Tongue (tissue), 2 donors: ENCODE results near the gene DCTN1. TPM values are rescaled to one million over a fixed set of nuclear protein-coding genes. Genes with fewer than 3 reads are reported as not detected.
"Not testable (repeated sequence)": the region's sequence is repeated elsewhere in the genome, so short reads cannot be mapped to it uniquely, and the experiment has no call there.

Source experiments
- DNase-seq: peaks from one replicate; pipeline ENCODE4 v3.0.0-alpha.2; 2015
- total RNA-seq: library from RNA; depleted of rRNA; stranded (reverse); fragments of >200 nt; gene quantifications from one replicate; pipeline ENCODE4 v1.2.3, GENCODE V29; 2014

DCTN1 gene
- total RNA-seq, 1 donor from 2014 or later = 103 TPM

GRCh38 chr2:74368499-74368898, 11.6 kb downstream of the DCTN1 start:
- no peak for DNase-seq

- DNase-seq = no peak
Observed at GRCh38 chr2:74367789-74368188, 12.3 kb downstream of the DCTN1 start.

GRCh38 chr2:74366036-74366435, 14.1 kb downstream of the DCTN1 start:
- DNase-seq = no peak

- DNase-seq = no peak
Observed at GRCh38 chr2:74364533-74365505, 15.3 kb downstream of the DCTN1 start.

GRCh38 chr2:74361327-74361726, 18.8 kb downstream of the DCTN1 start:
- DNase-seq = no peak

- DNase-seq = no peak
Observed at GRCh38 chr2:74357627-74358026, 22.5 kb downstream of the DCTN1 start.

GRCh38 chr2:74349889-74350288, 30.2 kb downstream of the DCTN1 start:
- DNase-seq = no peak

GRCh38 chr2:74347742-74348141, 32.4 kb downstream of the DCTN1 start:
- DNase-seq = no peak

- no peak for DNase-seq
Observed at GRCh38 chr2:74347303-74347702, 32.8 kb downstream of the DCTN1 start.

- no peak for DNase-seq
Observed at GRCh38 chr2:74345272-74345943, 34.7 kb downstream of the DCTN1 start.

GRCh38 chr2:74343316-74343715, 36.8 kb downstream of the DCTN1 start, which contains the start of gene SLC4A5:
TSS of gene SLC4A5 (minus strand) at chr2:74343416. CDS start at chr2:74315023, 28,393 bp downstream.
- DNase-seq = no peak

- not testable (repeated sequence) for DNase-seq
Observed at GRCh38 chr2:74336227-74336626, 43.9 kb downstream of the DCTN1 start.

GRCh38 chr2:74334931-74335333, 45.2 kb downstream of the DCTN1 start:
- peak; percentile 89 for DNase-seq

GRCh38 chr2:74333896-74334586, 46.1 kb downstream of the DCTN1 start:
- no peak for DNase-seq

GRCh38 chr2:74333175-74333574, 46.9 kb downstream of the DCTN1 start:
- DNase-seq = peak; percentile 18

GRCh38 chr2:74332550-74333174, 47.4 kb downstream of the DCTN1 start:
- DNase-seq = no peak

GRCh38 chr2:74328573-74328972, 51.5 kb downstream of the DCTN1 start:
- no peak for DNase-seq

- DNase-seq = no peak
Observed at GRCh38 chr2:74328074-74328473, 52.0 kb downstream of the DCTN1 start.

- DNase-seq = no peak
Observed at GRCh38 chr2:74327627-74328026, 52.5 kb downstream of the DCTN1 start.

GRCh38 chr2:74327199-74327598, 52.9 kb downstream of the DCTN1 start:
- no peak for DNase-seq

GRCh38 chr2:74325815-74326214, 54.3 kb downstream of the DCTN1 start:
- no peak for DNase-seq

GRCh38 chr2:74321737-74322136, 58.4 kb downstream of the DCTN1 start:
- DNase-seq = no peak
